GM21723 (cell line): Measurements from ENCODE around the gene FAM184B.
"Not testable (repeated sequence)": the region's sequence is repeated elsewhere in the genome, so short reads cannot be mapped to it uniquely, and the experiment has no call there.

Source experiments
- ATAC-seq: cut with Tn5 transposase; IDR thresholded peaks from one replicate; pipeline ENCODE4 v1.9.1; 2021; ENCODE audit warnings: mild to moderate bottlenecking, moderate library complexity; ENCODE audit not compliant: unreplicated experiment

FAM184B gene

DNA sequence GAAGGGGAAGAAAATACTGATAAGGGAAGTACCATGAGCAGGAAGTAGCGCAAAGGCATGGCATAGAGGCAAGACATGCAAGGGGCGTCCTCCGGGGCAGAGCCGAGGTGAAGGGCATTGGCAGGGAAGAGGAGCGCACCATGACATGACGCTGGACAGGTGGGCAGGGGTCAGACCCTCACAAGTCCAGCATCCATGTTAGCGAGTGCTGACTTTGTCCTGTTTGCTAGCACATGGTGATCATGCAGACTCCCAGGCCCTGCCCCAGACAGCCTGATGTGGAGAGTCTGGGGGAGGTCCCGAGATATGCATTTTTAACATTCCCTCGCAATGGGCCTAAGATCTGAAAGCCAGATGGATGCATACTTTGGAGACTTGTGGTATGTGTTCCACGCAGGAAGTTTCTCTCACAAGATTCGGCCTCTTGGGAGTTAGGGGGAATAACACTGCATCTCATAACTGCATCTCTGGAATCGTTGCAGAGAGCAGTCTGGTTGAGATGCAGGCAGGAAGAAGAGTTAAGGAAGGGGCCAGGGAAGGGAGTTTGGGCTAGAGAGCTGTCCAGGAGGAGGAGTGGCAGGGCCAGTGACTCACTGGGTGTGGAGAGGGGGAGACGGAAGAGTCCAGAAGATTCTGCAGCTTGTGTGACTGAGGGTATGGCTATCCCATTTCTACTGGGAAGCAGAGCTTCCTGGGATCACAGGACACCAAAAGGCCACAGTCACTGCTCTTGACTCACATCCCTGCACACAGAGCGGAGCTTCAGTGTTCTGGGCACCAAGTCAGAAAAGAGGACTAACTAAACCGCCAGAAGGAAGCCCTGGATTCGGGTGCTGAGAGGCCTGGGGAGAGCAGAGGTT lies 59.7 kb downstream of the FAM184B start:
- ATAC-seq = no peak

DNA sequence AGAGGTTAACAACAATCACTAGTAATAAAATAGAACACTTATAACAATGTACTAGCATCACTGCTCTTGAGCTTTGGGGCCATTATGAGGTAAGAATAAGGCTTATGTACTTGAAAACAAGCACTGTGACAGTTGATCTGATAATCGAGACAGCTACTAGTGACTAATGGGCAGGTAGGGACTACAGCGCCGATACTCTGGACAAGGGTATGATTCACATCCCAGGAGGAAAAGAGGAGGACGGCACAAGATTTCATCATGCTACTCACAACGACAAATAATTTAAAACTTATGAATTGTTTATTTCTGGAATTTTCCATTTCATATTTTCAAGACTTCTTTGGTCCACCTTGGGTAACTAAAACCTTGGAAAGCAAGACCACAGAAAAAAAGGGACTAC lies 62.3 kb downstream of the FAM184B start:
- no peak for ATAC-seq

- no peak for ATAC-seq
These were observed 63.0 kb downstream of the FAM184B start for GRCh38 chr4:17718471-17718870.

- no peak for ATAC-seq
These were observed 64.1 kb downstream of the FAM184B start for GRCh38 chr4:17717301-17717700.

DNA sequence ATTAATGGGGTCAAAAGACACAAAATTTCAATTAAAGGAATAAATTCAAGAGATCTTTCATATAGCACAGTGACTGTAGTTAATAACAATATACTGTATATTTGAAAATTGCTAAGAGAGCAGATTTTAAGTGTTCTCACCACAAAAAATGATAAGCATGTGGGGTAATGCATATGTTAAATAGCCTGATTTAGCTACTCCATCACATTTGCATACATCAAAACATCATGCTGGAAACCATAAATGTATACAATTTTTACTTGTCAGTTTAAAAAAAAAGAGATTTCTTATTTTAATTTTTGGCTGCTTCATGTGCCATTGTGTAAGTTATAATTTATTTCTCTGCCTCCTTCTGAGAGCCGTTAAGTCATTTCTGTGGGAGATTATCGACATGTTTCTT lies 65.9 kb downstream of the FAM184B start:
- ATAC-seq = no peak

GRCh38 chr4:17713779-17714178 lies 67.6 kb downstream of the FAM184B start:
- ATAC-seq = no peak

DNA sequence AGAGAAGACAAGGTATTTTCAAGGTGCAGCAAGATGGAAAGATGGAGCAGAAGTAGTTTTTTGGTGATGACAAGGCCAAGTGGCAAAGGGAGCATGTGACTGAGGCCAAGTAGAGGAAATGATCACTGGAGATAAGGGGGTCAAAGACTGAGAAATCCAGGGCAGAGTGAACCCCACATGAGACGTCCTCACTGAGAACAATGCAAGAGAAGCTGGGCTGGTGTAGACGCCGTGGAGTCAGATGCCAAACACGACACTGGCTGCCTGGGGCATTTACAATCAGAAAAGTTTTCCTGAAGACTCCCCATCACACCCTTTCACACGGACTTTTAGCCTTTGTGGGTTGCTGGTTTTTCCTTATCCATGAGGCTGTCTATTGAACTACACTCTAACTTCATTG lies 69.3 kb downstream of the FAM184B start:
- ATAC-seq = no peak

DNA sequence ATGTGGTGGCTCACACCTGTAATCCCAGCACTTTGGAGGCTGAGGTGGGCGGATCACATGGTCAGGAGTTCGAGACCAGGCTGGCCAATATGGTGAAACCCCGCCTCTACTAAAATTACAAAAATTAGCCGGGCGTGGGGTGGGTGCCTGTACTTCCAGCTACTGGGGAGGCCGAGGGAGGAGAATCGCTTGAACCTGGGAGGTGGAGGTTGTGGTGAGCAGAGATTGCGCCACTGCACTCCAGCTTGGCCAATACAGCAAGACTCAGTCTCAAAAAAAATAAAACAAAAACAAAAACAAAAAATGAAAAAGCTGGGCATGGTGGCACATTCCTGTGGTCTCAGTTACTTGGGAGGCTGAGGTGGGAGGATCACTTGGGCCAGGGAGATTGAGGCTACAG lies 70.2 kb downstream of the FAM184B start:
- not testable (repeated sequence) for ATAC-seq

- ATAC-seq = no peak
These were observed 71.7 kb downstream of the FAM184B start for GRCh38 chr4:17709763-17710068.

DNA sequence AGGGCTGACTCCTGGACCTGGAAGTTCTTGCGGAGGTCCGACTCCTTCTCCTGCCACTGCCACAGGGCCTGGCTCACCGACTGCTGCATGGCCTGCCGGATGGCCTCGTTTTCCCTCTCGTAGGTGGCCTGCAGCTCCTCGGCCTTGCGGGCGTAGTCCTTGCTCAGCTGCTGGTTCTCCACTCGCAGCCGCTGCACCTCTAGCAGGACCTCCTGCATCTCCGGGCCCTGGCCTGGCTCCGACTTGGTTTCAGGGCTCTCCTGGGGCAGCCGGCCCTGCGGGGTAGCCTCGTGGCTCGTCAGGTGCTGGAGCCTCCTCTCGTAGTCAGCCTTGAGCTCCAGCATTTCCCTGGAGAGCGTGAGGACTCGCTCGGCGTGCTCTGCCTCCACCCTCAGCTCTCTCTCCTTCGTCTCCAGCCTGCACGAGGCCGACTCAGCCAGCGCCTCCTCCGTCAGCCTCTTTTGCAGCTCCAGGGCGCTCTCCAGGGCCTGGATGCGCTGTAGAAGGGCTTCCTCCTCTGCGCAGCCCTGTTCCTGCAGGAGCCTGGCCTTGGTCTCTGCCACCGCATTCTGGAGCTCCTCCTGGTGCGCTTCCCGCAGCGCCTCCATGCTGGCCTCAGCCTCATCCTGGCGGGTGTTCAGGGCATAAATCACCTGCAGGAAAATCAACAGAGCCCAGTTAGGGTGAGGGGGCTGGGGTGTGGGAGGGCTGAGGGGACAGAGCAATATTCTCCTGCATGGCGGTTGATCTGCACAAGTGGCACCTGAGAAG lies 72.2 kb downstream of the FAM184B start:
- no peak for ATAC-seq

- ATAC-seq = no peak
These were observed 73.8 kb downstream of the FAM184B start for GRCh38 chr4:17707671-17708070.

DNA sequence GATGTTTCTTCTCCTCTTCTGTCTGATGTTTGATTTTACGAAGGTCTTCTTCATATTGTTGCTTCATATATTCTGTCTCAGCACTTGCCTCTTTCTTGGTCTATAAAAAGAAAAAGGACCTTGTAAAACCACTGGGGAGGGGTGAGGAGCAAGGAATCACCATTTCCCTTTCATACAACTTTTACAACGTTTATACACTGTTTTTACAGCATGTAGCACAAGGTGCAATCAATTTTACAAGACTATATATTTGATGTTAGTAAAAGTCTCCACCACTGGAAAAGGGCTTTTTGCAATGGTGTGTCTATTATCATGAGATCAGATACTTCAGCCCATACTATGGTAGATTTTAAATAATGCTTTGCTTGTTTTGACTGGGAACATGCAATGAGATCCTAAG lies 76.3 kb downstream of the FAM184B start:
- no peak for ATAC-seq

GRCh38 chr4:17704020-17704650 lies 77.3 kb downstream of the FAM184B start:
- ATAC-seq = no peak

- ATAC-seq = no peak
These were observed 78.8 kb downstream of the FAM184B start for GRCh38 chr4:17702641-17703040.

DNA sequence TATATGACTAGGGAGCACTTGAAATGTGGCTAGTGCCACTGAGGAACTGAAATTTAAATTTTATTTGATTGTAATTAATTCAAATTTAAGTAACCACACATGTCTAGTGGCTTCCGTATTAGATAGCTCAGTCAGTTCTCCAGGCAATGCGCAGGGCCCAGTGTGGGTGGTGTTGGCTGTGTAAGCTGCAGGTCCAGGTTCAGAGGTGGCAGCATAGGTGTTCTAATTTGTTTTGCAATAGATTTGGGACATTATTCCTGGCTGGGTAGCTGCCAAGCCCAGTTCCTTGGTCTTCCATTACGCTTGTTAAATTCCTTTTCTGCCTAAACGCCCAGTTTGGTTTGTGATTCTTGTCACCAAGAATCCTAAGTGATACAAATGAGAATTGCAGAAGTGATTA lies 79.5 kb downstream of the FAM184B start:
- no peak for ATAC-seq

GRCh38 chr4:17701138-17701839 lies 80.1 kb downstream of the FAM184B start:
- ATAC-seq = no peak

DNA sequence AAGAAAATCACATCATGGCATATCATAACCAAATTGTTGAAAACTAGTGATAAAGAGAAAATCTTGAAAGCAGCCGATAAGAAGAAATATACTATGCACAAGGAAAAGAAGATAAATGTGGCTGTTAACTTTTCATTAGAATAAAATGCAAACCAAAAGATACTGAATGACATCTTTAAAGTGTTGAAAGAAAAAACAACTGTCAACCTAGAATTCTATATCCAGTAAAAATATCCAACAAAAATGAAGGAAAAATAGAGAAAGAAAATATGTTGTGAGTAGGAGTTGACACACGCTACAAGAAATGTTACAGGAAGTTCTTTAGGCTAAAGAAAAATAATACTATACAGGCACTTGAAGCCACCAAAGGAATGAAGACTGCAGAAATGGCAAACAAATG lies 82.0 kb downstream of the FAM184B start:
- ATAC-seq = no peak

DNA sequence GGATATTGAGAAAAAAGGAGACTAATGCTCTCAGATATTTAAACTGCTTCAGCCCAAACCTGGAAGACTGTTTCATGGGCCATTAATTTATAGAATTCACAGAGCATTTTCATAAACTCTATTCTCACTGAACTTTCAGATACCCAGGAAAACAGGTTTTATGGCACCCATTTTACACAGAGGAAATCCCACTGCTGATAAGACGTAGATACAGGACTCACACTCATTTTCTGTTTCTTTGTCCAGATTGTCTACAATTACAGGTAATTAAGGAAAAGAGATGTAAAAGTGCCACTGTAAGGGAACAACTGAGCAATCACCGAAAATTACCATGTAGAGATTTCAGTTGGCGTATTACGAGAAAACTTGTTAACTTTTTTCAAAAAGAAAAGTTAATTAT lies 83.3 kb downstream of the FAM184B start:
- no peak for ATAC-seq

- no peak for ATAC-seq
These were observed 86.1 kb downstream of the FAM184B start for GRCh38 chr4:17695341-17695740.

GRCh38 chr4:17694552-17694951 lies 86.9 kb downstream of the FAM184B start:
- ATAC-seq = no peak

- ATAC-seq = no peak
These were observed 90.5 kb downstream of the FAM184B start for GRCh38 chr4:17690898-17691297.
